ENCODE measurements around the gene PRKCSH.

PRKCSH gene

DNA sequence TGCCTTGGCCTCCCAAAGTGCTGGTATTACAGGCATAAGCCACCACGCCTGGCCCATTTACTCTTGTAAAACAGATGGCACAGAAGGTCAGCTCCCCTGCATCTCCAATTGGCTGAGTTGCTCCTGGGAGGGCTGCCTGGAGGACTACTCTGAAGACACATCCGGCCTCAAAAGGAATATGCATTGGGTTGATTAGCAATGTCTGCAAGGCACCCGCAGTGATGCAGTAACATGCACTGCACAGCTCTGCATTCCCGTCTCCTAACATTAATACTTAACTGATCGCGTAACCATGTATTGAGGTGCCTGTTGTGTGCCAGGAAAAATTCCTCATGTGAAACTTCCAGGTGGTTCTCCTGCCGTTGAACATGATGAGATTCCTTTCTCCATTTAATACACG is 40.4 kb downstream of the PRKCSH start:
- no peaks in the 10 kb centered on the region for H3K36me3 ChIP-seq (replicated peaks)
- no peak overlapping the region for H3K27ac ChIP-seq
- H3K27me3 ChIP-seq (replicated peaks), result peaks cover 18% of the 10 kb centered on the region
- H3K4me3 ChIP-seq (ENCODE audit: low read depth, low read length), result no peak overlapping the region
- in situ Hi-C loops (cut with HindIII; ENCODE audit: low pct_ligation_motif_present, low sequenced_read_pairs), result no loop called here
- TF ChIP-seq, protein P1, sequence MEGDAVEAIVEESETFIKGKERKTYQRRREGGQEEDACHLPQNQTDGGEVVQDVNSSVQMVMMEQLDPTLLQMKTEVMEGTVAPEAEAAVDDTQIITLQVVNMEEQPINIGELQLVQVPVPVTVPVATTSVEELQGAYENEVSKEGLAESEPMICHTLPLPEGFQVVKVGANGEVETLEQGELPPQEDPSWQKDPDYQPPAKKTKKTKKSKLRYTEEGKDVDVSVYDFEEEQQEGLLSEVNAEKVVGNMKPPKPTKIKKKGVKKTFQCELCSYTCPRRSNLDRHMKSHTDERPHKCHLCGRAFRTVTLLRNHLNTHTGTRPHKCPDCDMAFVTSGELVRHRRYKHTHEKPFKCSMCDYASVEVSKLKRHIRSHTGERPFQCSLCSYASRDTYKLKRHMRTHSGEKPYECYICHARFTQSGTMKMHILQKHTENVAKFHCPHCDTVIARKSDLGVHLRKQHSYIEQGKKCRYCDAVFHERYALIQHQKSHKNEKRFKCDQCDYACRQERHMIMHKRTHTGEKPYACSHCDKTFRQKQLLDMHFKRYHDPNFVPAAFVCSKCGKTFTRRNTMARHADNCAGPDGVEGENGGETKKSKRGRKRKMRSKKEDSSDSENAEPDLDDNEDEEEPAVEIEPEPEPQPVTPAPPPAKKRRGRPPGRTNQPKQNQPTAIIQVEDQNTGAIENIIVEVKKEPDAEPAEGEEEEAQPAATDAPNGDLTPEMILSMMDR (IDR thresholded peaks at IDR 0.05; ENCODE audit: low read depth, low read length, missing control alignments), result no peak
- no peak for DNase-seq

DNA sequence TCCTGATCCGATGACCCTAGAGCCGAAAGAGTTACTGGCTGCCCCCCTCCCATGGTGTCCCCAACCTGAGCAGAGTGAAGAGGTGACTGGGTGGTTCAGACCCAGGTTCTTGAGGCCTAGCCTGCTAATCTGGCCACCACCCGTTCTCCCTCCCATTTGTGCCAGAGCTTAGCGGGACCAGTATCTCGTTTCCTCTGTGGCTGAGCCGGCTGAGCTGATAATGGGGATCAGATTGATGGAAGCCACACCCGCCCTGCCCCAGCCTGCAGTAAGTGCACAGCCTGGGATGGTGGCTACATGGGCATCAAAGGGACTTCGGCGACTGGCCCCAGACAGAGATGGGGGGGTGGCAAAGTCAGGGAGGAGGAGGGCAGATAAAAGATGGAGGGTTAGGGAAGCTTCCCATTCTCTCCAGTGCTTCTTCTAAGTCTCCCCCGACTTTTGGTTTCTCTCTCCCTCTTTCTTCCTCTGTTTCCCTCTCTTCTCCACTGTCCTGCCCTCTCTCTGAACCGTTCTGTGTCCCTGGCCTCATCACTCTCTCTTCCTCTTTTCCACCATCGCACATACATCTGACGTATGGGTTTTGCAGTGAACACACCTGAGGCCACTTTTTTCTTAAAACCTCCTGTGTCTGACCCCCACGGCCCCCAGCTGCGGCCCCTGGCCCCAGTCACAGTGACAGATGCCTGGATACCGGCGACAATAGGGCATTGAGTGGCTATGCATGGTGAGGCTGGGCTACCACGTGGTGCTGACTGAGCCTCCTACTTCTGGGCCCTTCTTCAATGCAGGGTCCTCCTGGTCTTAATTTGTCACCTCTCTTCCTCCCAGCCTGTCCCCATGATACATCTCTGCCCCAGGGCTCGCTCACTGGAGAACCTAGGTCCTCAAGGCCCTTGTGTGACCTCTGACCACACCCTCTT is 43.0 kb downstream of the PRKCSH start:
- in situ Hi-C loops (cut with HindIII; ENCODE audit: low pct_ligation_motif_present, low sequenced_read_pairs), result no loop called here
- no peak overlapping the region for H3K4me3 ChIP-seq (ENCODE audit: low read depth, low read length)

DNA sequence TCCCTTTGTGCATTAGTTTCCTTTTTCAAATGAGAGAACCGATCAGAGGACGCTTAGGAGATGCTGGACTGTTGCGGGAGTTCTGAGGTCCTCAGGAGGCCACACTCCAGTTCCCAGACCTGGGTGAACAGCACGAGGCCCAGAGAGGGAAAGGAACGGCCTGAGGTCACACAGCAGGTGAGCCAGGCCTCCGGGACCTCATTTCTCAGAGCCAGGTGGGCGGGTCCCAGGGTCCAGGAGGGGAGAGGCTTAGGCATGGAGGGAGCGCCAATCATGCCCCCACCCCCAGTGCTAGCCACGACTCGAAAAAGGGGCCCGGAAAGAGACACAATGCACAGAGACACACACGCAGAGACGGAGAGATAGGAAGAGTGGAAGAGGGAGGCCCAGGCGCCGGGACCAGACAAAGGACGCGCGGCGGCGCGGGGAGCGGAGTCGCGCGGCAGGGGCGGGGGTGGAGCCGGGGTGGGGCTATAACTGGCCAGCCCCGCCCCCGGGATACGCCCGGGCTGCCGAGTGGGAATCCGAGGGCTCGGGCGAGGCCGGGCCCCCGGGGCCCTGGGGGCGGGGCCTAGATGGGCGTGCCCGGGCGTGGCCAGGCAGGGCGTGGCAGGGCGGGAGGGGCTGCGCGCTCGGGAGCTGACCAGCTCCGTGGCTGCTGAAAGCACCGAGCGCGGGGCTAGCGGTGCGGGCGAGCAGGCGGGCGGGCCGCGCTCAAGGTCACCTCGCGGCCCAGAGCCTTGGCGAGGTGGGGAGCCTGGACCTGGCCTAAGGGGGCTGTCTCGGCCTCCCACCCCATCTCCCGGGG is 43.9 kb downstream of the PRKCSH start:
- TF ChIP-seq, protein P1 (IDR thresholded peaks at IDR 0.05; ENCODE audit: low read depth, low read length, missing control alignments), result no peak
- in situ Hi-C loops (cut with HindIII; ENCODE audit: low pct_ligation_motif_present, low sequenced_read_pairs), result no loop called here
- no peak overlapping the region for H3K27ac ChIP-seq
- H3K36me3 ChIP-seq (replicated peaks), result no peaks in the 10 kb centered on the region
- no peak for DNase-seq
- H3K4me3 ChIP-seq (ENCODE audit: low read depth, low read length), result no peak overlapping the region
- peaks cover 28% of the 10 kb centered on the region for H3K27me3 ChIP-seq (replicated peaks)

More for the DNA sequence above, 43.0 kb downstream of the PRKCSH start:
- Histone ChIP-seq H3K27me3 (replicated peaks) (peaks cover 28% of the 10 kb centered on the region), H3K36me3 (replicated peaks) (no peaks in the 10 kb centered on the region), H3K27ac (no peak overlapping the region)
- no peak for DNase-seq
- TF ChIP-seq, protein P1 (IDR thresholded peaks at IDR 0.05; ENCODE audit: low read depth, low read length, missing control alignments), result no peak

DNA sequence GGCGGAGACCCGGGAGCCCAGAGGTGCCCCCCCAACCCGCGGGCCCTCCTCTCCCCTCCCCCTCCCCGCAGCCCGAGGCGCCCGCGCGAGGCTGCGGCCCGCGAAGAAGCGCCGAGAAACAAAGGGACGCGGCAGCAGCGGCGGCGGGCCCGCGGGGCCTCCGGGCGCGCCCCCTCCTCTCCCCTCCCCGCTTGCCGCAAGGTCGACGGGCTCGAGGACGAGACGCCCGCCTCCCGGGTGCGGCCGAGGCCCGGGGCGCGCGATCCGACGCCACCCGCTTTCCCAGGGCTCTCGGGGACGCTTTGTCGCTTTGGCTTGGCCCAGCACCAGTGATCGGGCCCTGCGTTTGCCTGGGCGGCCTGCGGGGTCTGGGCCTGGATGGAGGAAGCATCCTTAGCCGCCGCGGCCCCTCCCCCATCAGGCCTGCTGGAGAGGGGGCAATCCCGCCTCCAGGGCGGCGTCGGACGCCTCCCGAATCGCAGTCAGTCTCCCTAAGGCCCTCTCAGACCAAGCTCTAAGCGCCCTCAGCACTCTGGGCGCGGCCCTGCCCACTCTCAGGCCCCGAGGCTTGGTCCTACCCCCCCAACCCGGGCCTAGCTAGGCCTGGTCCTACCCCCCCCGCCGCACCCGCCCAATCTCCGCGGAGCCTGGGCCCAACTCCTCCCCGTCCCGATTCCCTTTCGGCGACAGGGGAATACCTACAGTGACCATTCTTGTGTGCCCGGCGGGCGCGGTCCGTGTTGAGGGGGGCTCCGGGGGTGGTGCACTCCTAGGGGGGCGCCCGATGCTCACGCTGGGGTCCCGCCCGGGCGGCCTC is 44.7 kb downstream of the PRKCSH start:
- no peak for DNase-seq
- no peak overlapping the region for H3K27ac ChIP-seq
- in situ Hi-C loops (cut with HindIII; ENCODE audit: low pct_ligation_motif_present, low sequenced_read_pairs), result no loop called here
- H3K27me3 ChIP-seq (replicated peaks), result peaks cover 28% of the 10 kb centered on the region
- H3K36me3 ChIP-seq (replicated peaks), result no peaks in the 10 kb centered on the region
- no peak overlapping the region for H3K4me3 ChIP-seq (ENCODE audit: low read depth, low read length)
- TF ChIP-seq, protein P1 (IDR thresholded peaks at IDR 0.05; ENCODE audit: low read depth, low read length, missing control alignments), result no peak

DNA sequence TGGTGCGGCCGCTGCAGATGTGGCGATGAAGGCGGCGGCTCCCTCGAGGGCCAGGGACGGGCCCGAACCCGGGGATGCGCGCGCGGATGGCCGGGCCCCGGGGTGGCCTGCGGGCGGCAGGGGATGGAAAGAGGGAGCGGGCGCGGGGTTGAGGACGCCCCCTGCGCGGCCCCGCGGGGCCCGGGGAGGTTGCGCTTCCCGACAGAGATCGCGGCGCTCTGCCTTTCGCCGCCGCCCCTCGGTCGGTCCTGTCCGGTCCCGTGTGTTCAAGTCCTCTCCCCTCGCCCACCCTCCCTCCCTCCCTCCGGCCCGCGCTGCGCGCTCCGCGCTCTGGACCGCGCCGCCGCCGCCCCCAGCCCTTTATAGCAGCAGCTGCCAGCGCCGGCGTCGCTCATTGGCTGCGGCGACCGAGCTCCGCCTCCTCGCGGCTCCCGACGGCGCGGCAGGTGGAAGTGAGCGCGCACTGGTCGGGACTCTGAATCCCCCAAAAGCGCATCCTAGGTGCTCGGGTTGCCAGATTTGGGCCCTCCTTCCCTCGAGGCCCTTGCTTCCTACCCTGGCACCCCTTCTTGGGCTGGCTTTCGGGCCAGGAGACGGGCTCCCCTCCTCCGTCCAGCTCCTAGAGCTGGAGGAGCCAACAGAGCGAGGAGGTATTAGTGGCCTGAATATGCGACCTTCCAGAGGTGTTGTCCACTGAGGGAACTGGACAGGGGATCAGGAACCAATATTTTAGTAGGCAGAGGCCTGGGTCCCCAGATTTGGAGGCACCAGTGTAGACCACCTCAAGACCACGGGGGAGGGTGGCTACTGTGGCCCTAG is 45.5 kb downstream of the PRKCSH start, which contains the start of gene ELAVL3:
Gene ELAVL3, minus strand, starts transcription at position 332 of the 819 bp plus-strand sequence. CDS start 438 bp downstream, outside the sequence.
- H3K27ac ChIP-seq, result no peak within 1 kb of the TSS
- DNase-seq, result no peak
- TF ChIP-seq, protein P1 (IDR thresholded peaks at IDR 0.05; ENCODE audit: low read depth, low read length, missing control alignments), result no peak
- in situ Hi-C loops (cut with HindIII; ENCODE audit: low pct_ligation_motif_present, low sequenced_read_pairs), result no loop called here
- peaks cover 28% of the 10 kb centered on the region for H3K27me3 ChIP-seq (replicated peaks)
- no peaks in the 10 kb centered on the region for H3K36me3 ChIP-seq (replicated peaks)
- no peak within 1 kb of the TSS for H3K4me3 ChIP-seq (ENCODE audit: low read depth, low read length)
